ENCODE measurements around the gene NOL12. TPM values are rescaled to one million over a fixed set of nuclear protein-coding genes. Genes with fewer than 3 reads are reported as not detected.

Gene NOL12
- total RNA-seq, 1 donor from 2014 or later, result 18.1 TPM

- peaks cover 17% of the 10 kb centered on the region for H3K36me3 ChIP-seq (ENCODE audit: insufficient read depth, low read length)
- H3K4me3 ChIP-seq (ENCODE audit: insufficient read depth, low read depth, low read length), result peak within 1 kb of the TSS; percentile 97
- Mint-ChIP-seq H3K27me3 (ENCODE audit: low read depth, unreplicated experiment) (no peaks in the 10 kb centered on the region), H3K4me3 (ENCODE audit: unreplicated experiment) (peak within 1 kb of the TSS; percentile 85), H3K9me3 (ENCODE audit: unreplicated experiment) (no peaks in the 10 kb centered on the region), H3K4me1 (ENCODE audit: low read depth, unreplicated experiment) (peaks cover 10% of the 10 kb centered on the region), H3K27ac (ENCODE audit: unreplicated experiment) (peak within 1 kb of the TSS; percentile 79), H3K36me3 (ENCODE audit: low read depth, unreplicated experiment) (no peaks in the 10 kb centered on the region)
- no peaks in the 10 kb centered on the region for H3K27me3 ChIP-seq (ENCODE audit: insufficient read depth, low read length)
- peak; percentile 96 for DNase-seq (ENCODE audit: low read depth)
- no peaks in the 10 kb centered on the region for H3K9me3 ChIP-seq (ENCODE audit: insufficient read depth, low read depth, low read length)
- no peak for TF ChIP-seq EZH2 (IDR thresholded peaks at IDR 0.05; ENCODE audit: insufficient read depth, low read length)
- TF ChIP-seq CTCF (IDR thresholded peaks at IDR 0.05; ENCODE audit: insufficient read depth, low read depth, low read length), result no peak
- H3K4me2 ChIP-seq (ENCODE audit: low read length), result peak within 1 kb of the TSS; percentile 93
- peaks cover 19% of the 10 kb centered on the region for H3K4me1 ChIP-seq (ENCODE audit: insufficient read depth, low read length)
- peaks cover 42% of the 10 kb centered on the region for H4K20me1 ChIP-seq (ENCODE audit: insufficient read depth, low read length)
- no peak for FAIRE-seq
- H3K27ac ChIP-seq (ENCODE audit: low read depth, low read length), result peak within 1 kb of the TSS; percentile 79
- H2AFZ ChIP-seq (ENCODE audit: low read depth, low read length), result peak within 1 kb of the TSS; percentile 30
- peaks cover 28% of the 10 kb centered on the region for H3K79me2 ChIP-seq (ENCODE audit: insufficient read depth, low read length)
- H3K9ac ChIP-seq (ENCODE audit: low read length), result peak within 1 kb of the TSS; percentile 90
Observed at GRCh38 chr22:37674951-37675929, 10.9 kb upstream of the NOL12 start, which contains the start of gene LGALS1. TSS of gene LGALS1 (plus strand) at chr22:37675636. CDS start at chr22:37675703, 67 bp downstream.

GRCh38 chr22:37675930-37676735, 10.0 kb upstream of the NOL12 start:
- H3K9ac ChIP-seq (ENCODE audit: low read length), result peak overlapping the region; percentile 90
- H3K4me3 Mint-ChIP-seq (ENCODE audit: unreplicated experiment), result peak overlapping the region; percentile 85

More at GRCh38 chr22:37675930-37676735, 10.0 kb upstream of the NOL12 start:
- no peaks in the 10 kb centered on the region for H3K9me3 ChIP-seq (ENCODE audit: insufficient read depth, low read depth, low read length)
- Mint-ChIP-seq H3K4me1 (ENCODE audit: low read depth, unreplicated experiment) (peaks cover 12% of the 10 kb centered on the region), H3K27ac (ENCODE audit: unreplicated experiment) (peak overlapping the region; percentile 79), H3K36me3 (ENCODE audit: low read depth, unreplicated experiment) (peaks cover 2% of the 10 kb centered on the region), H3K27me3 (ENCODE audit: low read depth, unreplicated experiment) (no peaks in the 10 kb centered on the region), H3K9me3 (ENCODE audit: unreplicated experiment) (no peaks in the 10 kb centered on the region)
- peaks cover 17% of the 10 kb centered on the region for H3K36me3 ChIP-seq (ENCODE audit: insufficient read depth, low read length)
- FAIRE-seq (no peak), DNase-seq (ENCODE audit: low read depth) (no peak)
- peaks cover 51% of the 10 kb centered on the region for H4K20me1 ChIP-seq (ENCODE audit: insufficient read depth, low read length)
- peaks cover 23% of the 10 kb centered on the region for H3K4me1 ChIP-seq (ENCODE audit: insufficient read depth, low read length)
- peak overlapping the region; percentile 93 for H3K4me2 ChIP-seq (ENCODE audit: low read length)
- peak overlapping the region; percentile 97 for H3K4me3 ChIP-seq (ENCODE audit: insufficient read depth, low read depth, low read length)
- H3K27ac ChIP-seq (ENCODE audit: low read depth, low read length), result peak overlapping the region; percentile 79
- H3K79me2 ChIP-seq (ENCODE audit: insufficient read depth, low read length), result peaks cover 28% of the 10 kb centered on the region
- H2AFZ ChIP-seq (ENCODE audit: low read depth, low read length), result no peak overlapping the region
- TF ChIP-seq CTCF (IDR thresholded peaks at IDR 0.05; ENCODE audit: insufficient read depth, low read depth, low read length), result no peak
- no peaks in the 10 kb centered on the region for H3K27me3 ChIP-seq (ENCODE audit: insufficient read depth, low read length)

All from astrocyte (in vitro differentiated cells and primary cell).